Measurements from ENCODE around the gene GPHN.
"Not testable (repeated sequence)": the region's sequence is repeated elsewhere in the genome, so short reads cannot be mapped to it uniquely, and the experiment has no call there.

Gene GPHN

DNA sequence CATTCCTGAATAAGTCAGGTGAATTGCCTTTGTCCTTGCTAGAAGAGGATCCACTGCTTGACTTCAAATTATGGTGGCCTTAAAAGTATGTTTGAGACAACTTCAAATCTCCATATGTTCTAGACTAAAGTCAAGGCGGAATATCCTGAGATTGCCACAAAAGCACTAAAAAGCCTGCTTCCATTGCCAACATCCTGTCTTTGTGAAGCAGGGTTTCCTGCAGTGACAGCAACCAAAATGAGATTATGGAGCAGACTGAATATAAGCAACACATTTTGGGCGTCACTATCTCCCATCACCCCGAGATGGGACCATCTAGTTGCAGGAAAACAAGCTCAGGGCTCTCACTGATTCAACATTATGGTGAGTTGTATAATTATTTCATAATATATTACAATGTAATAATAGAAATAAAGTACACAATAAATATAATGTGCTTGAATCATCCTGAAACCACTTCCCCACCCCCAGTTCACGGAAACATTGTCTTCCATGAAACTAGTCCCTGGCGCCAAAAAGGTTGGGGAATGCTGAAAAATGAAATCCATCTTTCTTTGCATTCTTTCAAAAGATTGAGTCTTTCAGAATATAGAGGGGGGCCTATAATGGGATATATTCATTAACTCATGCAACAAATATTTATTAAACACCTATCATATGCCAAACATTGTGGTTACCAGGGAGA lies 143.7 kb downstream of the GPHN start:
- no peak for DNase-seq (ENCODE audit: low read depth, low spot score)

DNA sequence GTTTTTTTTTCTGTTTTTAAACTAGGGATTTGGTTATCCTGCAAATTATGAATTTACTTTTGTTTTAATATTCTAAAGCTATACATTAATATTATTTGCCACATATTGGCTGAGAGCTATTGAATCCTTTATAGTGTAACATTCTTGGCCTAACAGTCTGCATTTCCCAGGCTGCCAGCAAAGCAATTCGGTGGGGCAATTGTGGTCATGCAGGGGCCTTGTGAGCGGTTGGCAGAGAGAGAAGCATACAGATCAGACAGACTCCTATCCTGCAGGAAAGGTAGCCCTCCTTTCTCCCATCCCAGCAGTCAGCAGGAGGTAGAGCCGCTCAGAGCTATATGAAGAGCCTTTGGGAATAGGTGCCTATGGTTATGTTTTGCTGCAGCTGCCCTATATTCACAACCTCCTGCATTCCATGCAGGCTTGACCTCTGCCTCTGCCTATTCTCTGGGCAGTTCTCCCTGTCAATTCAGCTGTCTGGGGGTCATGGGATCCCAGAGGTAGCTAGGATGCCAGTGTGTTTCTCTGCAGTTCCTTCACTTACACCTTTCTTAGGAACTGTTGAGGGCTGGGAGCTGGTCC lies 144.7 kb downstream of the GPHN start:
- no peak for DNase-seq (ENCODE audit: low read depth, low spot score)

DNA sequence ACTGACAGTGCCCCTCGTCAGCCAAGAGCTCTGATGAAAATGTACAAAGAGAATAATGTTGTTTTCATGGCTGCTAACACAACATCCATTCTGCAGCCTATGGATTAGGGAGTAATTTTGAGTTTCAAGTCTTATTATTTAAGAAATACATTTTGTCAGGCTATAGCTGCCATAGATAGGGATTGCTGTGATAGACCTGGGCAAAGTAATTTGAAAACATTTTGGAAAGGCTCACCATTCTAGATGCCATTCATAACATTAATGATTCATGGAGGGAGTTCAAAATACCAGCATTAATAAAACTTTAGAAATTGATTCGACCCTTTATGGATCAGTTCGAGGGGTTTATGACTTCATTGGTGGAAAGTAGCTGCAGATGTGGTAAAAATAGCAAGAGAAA lies 149.8 kb downstream of the GPHN start:
- DNase-seq (ENCODE audit: low read depth, low spot score) = no peak

DNA sequence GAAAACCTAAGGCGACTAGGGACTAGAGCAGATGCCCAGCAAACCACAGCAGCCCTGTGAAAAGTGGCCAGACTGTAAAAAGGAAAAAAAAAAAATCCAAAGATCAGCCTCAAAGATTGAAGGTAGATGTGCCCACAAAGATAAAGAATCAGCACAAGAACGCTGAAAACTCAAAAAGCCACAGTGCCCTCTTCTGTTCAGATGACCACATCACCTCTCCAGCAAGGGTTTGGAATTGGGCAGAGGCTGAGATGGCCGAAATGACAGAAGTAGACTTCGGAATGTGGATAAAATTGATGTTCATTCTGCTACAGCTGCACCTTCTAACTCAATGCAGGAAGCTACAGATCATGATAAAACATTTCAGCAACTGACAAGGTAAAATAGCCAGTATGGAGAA lies 154.4 kb downstream of the GPHN start:
- DNase-seq (ENCODE audit: low read depth, low spot score) = no peak

DNA sequence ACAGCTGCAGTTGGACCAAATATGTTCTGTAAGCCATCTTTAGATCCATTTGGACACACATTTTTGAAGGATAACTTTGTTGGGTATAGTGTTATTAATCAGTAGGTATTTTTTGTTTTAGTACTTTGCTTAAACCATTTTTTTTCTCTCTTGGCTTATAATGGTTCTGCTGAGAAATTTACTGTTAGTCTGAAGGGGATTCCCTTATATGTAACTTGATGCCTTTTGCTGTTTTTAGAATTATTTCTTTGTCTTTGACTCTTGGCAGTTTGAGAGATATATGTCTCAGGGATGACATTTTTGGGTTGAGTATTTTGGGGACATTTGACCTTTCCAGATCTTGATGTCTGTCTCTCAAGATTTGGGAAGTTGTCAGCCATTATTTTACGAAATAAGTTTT lies 169.8 kb downstream of the GPHN start:
- DNase-seq (ENCODE audit: low read depth, low spot score) = no peak

DNA sequence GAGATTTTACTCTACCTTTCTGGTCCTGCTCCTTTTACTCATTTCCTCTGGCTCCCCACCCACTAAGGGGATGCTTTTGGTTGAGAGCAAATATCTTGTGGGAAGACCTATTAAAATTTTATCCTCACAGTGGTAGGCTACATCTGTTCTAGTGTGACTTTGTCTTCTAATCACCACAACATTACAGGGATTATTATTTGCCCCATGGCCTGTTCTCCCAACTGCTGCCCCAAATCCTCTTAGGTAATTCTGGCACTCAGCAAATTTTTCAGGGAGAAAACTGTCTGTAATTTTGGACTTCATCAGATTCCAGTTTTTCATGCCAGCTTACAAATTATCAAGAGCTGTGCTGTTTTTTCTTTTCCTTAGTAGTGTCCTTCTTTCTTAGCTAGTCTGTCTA lies 172.3 kb downstream of the GPHN start:
- no peak for DNase-seq (ENCODE audit: low read depth, low spot score)

DNA sequence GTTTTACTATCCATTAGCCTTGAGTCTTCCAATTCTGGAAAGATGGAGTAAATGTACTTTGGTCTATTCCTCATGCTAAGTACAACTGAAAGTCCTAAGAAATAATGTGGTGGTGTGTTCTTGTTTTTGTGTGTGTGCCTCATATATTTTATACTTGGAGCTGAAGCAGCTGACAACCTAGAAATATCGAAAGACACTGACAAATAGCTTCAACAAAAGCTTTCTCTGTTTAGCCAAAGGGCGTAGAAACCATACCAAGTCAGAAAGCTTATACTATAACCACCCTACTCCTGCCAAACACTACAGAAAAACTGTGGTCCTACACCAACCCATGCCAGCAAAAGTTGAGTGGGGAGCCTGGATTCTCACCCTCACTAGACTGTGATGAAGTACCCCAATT lies 188.4 kb downstream of the GPHN start:
- no peak for DNase-seq (ENCODE audit: low read depth, low spot score)

DNA sequence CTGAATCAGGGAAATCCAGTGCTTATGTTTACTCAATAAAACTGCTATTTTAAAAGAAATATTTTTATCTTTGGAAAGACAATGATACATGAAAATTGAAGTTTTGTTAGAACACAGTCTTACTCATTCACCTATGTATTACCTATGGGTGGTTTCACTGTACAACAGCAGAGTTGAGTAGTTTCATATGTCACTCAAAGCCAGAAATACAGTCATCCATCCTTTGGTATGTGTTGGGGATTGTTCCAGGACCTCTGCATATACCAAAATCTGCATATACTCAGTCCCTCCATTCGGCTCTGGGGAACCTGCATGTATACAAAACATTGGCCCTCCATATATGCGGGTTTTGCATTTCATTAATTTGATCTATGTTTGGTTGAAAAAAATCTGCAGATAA lies 190.6 kb downstream of the GPHN start:
- no peak for DNase-seq (ENCODE audit: low read depth, low spot score)

DNA sequence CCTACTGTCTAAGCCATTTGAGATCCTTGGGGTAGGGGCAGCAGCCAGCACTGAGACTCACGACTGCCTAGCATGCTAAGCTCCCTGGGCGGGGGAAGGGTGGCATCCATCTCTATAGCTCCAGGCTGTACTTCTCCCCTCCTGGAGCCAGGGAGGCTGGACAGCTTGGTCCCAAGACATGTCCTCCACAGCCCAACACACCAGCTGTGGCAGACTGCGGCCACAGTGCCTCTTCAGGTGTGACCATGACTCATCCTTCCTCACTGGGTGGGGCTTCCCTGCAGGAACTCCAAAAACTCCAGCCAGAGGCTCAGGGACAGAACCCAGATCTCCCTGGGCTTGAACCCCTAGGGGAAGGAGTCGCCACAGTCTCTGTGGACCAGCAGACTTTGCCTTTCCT lies 193.9 kb downstream of the GPHN start:
- DNase-seq (ENCODE audit: low read depth, low spot score) = no peak

DNA sequence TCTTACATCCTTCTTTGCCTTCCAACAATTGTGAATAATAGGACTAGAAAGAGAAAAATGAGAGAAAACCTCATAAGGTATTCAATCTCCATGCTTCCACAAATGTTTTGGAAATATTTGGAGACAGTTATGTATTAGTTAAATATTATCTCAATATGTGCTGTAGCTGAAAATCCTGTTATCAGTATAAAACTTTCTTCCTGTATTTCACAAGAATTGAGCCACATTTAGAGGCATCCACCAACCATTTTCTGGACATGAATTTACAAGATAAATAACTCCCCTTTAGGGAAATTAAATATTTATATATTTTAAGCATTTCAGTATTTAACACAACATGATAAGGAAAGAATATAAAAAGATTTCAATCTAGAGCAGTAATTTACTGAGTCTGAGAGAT lies 200.3 kb downstream of the GPHN start:
- no peak for DNase-seq (ENCODE audit: low read depth, low spot score)

DNA sequence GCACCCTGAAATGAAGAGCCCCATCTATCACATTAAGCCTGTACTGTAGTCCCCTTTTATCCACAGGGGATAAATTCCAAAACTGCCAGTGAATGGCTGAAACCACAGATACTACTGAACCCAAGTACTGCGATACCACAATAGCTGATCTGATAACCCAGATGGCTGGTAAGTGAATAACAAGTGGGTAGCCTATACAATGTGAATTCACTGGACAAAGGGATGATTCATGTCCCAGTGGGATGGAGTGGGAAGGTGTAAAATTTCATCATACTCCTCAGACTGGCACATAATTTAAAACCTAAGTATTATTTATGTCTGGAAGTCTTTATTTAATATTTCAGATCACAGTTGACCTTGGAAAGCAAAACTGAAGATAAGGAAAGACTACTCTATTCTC lies 201.3 kb downstream of the GPHN start:
- no peak for DNase-seq (ENCODE audit: low read depth, low spot score)

DNA sequence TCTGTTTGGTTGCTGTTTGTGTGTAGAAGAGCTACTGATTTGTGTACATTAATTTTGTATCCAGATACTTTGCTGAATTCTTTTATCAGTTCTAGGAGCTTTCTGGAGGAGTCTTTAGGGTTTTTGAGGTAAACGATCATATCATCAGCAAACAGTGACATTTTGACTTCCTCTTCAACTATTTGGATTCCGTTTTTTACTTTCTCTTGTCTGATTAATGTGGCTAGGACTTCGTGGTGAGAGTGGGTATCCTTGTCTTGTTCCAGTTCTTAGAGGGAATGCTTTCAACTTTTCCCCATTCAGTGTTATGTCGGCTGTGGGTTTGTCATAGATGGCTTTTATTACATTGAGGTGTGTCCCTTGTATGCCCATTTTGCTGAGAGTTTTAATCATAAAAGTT lies 206.3 kb downstream of the GPHN start:
- DNase-seq (ENCODE audit: low read depth, low spot score) = not testable (repeated sequence)

DNA sequence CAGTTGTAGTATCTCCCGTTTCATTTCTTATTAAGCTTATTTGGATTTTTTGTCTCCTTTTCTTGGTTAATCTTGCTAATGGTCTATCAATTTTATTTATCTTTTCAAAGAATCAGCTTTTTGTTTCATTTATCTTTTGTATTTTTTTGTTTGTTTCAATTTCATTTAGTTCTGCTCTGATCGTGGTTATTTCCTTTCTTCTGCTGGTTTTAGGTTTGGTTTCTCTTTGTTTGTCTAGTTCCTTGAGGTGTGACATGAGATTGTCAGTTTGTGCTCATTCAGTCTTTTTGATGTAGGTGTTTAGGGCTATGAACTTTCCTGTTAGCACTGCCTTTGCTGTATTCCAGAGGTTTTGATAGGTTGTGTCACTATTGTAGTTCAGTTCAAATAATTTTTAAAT lies 207.4 kb downstream of the GPHN start:
- not testable (repeated sequence) for DNase-seq (ENCODE audit: low read depth, low spot score)

DNA sequence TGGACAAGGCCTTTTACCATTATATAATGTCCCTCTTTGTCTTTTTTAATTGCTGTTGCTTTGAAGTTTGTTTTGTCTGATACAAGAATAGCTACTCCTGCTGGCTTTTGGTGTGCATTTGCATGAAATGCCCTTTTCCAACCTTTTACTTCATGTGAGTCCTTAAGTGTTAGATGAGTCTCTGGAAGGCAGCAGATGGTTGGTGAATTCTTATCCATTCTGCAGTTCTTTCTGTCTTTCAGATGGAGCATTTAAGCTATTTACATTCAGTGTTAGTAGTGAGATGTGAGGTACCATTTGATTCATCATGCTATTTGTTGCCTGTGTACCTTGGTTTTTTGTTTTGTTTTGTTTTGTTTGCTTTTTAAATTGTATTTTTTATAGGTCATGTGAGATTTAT lies 208.3 kb downstream of the GPHN start:
- DNase-seq (ENCODE audit: low read depth, low spot score) = no peak

DNA sequence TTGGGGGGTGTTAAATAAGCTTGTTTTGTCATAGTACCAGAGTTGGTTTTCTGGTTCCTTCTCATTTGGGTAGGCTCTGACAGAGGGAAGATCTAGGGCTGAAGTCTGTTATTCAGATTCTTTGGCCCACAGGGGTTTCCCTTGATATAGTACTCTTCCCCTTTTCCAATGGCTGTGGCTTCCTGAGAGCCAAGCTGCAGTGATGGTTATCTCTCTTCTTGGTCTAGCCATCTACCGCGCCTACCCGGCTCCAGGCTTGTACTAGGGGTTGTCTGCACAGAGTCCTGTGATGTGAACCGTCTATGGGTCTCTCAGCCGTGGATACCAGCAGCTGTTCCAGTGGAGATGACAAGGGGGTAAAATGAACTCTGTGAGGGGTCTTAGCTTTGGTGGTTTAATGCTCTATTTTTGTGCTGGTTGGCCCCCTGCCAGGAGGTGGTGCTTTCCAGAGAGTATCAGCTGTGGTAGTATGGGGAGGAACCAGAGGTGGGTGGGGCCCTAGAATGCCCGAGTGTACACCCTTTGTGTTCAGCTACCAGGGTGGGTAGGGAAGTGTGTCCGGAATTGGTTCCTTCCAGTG lies 209.7 kb downstream of the GPHN start:
- DNase-seq (ENCODE audit: low read depth, low spot score) = no peak

DNA sequence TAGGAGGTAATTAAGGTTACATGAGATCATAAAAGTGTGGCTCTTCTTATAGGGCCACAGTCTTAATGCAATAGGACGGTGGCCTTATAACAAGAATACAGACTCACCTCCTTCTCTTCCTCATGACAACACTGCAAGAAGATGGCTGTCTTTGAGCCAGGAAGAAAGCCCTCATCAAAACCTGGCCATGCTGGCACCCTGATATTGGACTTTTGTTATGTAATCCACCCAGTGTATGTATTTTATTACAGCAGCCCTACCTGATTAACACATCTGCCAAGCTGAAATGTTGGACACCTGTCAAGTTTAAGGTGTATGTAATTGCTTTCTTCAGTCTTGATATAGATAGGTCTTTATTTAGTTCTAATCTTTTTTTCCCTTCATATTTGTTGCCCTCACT lies 217.0 kb downstream of the GPHN start:
- DNase-seq (ENCODE audit: low read depth, low spot score) = no peak

DNA sequence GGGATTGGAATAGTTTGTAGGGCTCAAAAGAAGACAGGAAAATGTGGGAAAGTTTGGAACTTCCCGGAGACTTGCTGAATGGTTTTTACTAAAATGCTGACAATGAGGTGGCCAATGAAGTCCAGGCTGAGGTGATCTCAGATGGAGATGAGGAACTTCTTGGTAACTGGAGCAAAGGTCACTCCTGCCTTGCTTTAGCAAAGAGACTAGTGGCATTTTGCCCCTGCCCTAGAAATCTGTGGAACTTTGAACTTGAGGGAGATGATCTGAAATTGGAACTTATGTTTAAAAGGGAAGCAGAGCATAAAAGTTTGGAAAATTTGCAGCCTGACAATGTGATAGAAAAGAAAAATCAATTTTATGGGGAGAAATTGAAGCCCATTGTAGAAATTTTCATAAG lies 223.4 kb downstream of the GPHN start:
- DNase-seq (ENCODE audit: low read depth, low spot score) = not testable (repeated sequence)

DNA sequence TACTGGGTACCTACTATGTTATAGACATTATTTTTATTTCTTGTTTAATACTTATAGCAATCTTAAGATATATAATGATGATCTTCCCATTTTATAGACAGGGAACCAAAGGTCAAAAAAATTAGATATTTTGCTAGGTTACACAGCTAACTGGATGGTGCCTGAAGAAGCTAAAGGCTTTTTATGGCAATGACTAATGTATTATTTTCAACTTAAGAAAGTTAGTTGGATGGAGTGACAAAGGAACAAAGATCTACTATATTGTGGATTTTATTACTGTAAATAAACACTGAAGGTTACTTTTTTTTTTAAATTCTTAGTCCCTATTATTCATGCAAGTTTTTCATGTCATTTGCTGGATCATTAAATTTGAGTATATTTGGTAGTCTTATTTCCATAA lies 227.9 kb downstream of the GPHN start:
- DNase-seq (ENCODE audit: low read depth, low spot score) = no peak

DNA sequence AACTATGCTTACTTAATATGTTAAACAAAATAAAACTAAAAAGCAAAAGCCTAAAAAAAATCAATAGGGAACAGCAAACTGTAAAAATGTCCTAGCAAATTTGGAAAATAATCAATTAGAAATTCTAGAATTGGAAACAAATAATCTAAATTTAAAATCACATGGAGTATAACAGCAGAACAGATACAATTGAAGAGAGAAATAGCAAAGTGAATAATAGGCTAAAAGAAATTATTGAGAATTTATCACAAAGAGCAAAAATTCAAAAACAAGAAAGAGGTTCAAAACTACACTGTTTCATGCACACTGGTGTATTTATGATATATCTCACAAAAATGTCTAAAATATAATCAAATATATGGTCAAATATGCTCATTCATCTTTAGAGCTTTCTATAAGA lies 231.9 kb downstream of the GPHN start:
- DNase-seq (ENCODE audit: low read depth, low spot score) = no peak

DNA sequence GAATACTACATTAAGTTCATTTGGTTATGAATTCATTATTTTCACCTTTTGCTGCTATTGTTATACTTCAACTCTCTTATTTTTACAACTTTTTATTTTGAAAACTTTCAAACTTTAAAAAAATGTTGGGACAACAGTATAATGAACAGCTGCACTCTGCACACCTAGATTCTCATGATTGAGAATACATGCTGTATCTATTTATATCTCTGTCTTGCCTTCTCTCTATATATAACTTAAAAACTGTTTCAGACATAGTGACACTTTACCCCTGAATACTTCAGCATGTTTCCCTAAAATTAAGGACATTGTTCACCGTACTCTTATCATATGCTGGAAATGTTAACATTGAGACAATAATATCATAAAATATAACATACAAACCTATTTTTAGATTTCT lies 237.1 kb downstream of the GPHN start:
- no peak for DNase-seq (ENCODE audit: low read depth, low spot score)

DNA sequence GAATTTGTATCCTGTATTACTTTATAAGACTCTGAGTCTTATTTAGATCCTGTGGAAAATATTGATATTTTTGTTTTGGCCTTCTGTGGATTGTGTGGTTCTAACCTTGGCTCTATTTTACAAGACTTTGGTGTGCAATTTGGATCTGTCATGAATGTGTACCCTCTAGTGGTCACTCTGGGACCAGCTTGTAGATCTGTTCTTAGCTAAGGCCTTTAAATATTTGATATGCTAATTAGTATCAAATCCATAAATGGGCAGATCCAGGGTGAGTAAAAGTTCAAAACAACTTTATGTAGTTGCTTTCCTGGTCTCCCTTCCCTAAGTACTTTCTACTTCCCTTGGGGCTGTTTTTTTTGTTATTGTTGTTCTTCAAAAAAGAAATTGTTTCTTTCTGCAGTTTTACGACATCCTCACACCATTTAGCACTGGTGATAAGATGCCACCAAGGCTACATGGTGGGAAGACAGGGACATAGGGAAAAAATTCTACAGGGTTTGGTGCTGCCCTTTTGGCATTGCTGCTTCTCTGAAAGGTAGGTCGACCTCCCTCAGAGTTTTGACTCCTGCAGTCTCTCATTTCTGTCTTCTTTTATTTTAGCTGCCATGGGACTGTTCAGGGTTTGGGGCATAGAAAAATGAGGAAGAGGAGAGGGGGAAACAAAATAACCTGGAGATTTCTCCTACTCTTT lies 238.5 kb downstream of the GPHN start:
- no peak for DNase-seq (ENCODE audit: low read depth, low spot score)

DNA sequence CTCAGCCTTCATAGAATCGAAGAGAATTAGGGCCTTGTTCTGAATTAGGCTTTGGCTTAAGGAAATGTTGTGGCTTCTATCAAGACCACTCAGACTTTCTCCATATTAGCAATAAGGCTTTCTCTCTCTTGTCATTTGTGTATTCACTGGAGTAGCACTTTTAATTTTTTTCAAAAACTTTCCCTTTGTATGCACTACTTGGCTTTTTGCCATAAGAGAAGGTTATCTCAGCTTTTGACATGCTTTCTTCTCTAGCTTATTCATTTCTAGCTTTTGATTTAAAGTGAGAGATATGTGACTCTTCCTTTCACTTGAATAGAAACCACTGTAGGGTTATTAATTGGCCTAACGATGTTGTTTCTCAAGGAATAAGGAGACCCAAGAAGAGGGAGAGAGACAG lies 244.2 kb downstream of the GPHN start:
- DNase-seq (ENCODE audit: low read depth, low spot score) = no peak

DNA sequence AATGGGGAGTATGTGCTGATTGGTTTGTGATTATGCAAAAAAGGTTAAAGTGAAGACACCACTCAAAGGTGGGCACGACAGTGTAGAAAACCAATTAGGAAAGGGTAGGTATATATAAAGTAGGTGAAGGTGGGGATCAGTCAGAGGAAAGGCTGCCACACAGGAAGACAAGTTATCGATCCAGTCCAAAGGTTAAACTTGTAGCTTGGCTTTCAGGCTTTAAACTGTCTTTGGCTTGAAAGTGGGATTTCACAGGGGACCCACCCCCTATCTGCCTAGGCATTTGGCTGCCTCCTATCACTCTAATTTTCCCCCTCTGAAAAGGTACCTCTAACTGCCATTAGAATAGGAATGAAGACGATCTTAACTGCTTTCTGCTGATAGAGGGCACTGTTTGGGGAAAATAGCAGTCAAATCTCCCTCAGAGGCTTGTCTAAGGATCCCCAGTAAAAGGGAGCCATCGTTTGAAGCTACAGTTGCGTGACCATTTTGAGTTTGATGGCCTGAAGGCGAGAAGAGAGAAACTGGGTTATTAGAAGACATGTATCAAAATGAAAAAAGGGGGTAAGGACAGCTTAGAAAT lies 250.2 kb downstream of the GPHN start:
- DNase-seq (ENCODE audit: low read depth, low spot score) = no peak
